Measurements from ENCODE around the gene GPR87.

Gene GPR87, protein sequence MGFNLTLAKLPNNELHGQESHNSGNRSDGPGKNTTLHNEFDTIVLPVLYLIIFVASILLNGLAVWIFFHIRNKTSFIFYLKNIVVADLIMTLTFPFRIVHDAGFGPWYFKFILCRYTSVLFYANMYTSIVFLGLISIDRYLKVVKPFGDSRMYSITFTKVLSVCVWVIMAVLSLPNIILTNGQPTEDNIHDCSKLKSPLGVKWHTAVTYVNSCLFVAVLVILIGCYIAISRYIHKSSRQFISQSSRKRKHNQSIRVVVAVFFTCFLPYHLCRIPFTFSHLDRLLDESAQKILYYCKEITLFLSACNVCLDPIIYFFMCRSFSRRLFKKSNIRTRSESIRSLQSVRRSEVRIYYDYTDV

GRCh38 chr3:151316267-151316991, at the start of gene GPR87:
Gene GPR87, minus strand, starts transcription at chr3:151316820. Its CDS starts 16,720 bp downstream, at chr3:151300100.
- DNase-seq: no peak

DNA sequence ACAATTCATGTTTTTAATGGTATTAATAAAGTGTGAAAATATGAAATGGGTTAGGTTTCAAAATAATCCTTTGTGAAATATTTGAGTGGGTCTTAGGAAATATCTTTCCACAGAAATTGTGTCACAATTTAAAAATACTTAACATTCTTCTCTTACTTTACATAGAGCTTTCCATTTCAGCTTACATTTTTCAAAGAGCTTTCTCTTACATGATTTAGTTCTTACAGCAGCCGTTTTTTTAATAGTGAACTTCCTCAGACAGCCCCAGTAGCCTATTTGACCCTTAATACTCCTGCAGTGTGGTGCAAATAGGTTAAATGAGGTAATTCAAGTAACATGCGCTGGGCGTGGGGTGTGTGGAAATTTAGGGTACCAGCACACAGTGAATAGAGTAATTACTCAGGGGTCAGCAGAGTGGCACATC, 46.1 kb upstream of the GPR87 start:
- DNase-seq: no peak

DNA sequence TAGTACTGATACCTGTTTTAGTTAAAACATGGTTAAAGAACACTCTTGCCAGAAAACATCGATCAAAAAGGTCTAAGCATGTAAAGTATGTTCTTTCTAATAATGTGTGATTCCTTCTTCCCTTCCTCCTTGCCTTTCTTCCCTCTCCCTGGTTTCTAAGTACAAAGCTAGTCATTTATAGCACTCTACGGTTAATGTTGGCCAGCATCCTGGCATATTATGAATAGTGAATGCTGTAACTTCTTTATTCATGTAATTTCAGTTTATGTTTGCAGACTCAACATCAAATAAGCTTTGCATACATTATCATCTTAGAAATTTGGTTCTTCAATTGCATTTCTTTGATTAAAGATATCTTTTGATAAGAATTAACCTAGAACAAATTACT, 40.8 kb upstream of the GPR87 start:
- DNase-seq: no peak

- no peak for DNase-seq
Observed at GRCh38 chr3:151356794-151357462, 40.3 kb upstream of the GPR87 start.

DNA sequence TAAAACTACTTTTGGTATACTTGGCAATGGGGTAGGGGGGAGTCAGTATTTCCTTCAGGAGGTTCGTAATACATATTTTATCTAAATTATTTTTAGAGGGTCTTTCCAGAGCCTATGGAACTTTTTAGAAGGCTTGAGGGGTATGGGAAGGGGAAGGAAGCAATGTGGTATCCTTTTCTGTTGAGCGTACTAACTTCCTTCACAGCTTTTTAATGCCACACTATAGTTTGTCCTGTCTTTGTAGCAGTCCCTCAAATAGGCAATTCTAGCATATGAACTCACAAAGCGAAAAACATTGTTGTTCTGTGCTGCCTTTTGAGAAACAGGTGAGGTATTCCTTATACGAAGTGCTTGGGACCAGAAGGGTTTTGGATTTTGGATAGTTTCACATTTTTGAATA, 35.0 kb upstream of the GPR87 start:
- no peak for DNase-seq

- no peak for DNase-seq
Observed at GRCh38 chr3:151351219-151351618, 34.6 kb upstream of the GPR87 start.

GRCh38 chr3:151350656-151351055, 34.0 kb upstream of the GPR87 start:
- no peak for DNase-seq

DNA sequence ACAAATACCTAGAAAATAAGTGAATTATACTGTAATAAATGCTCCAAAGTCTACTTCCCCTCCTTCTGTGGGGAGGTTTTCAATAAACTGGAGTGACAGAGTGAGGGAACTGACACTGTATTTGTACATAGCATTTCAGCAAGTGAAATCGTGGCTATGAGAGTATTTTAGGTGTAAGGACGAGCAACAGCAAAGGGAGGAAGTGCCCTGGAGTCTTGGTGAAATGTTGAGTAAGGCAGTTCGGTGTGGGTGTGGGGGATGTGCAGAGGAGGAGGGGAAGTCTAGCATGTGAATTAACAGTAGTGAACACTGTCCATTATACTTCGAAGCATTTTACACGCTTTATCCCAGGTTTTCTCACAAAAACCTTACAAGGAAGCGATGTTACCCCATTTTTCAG, 30.8 kb upstream of the GPR87 start:
- no peak for DNase-seq

DNA sequence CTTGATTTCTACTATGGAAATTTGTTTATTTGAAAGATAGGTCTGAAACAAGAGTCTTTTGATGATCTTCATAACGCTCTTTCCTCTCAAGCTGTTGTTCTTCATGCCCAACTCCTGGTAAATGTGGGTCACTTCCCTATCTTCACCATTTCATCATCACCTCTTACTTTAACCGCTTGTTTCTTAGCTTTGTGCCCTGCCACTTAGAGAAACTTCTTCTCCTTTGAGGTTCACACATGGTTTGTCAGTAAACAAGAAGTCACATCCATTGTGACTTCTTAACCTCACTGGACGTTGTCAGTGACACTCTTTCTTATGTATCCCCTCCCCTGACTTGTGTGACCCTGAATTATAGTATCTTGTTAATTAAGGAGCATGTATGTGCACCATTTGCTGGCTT, 29.7 kb upstream of the GPR87 start:
- no peak for DNase-seq

GRCh38 chr3:151345859-151346258, 29.2 kb upstream of the GPR87 start:
- DNase-seq: no peak

GRCh38 chr3:151331696-151332095, 15.1 kb upstream of the GPR87 start:
- DNase-seq: no peak

- no peak for DNase-seq
Observed at GRCh38 chr3:151330899-151331298, 14.3 kb upstream of the GPR87 start.

DNA sequence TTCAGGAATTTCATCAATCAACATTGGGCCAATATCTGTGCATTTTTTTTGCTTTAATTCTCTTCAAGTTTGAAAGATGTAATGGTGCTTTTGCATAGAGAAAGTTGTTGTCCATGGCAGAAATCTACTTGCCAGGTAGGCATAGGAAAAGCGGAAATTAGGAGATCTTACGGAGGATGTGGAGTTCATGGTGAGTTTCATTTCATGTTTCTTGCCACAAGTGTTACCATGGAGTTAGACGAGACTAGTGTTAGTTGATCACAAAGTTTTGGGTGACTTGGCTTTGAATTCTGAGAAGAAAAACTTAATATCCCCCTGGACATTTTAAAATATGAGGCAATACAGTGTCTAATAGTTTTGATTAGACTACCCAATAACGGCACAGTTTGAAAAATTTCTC, 13.8 kb upstream of the GPR87 start:
- no peak for DNase-seq

DNA sequence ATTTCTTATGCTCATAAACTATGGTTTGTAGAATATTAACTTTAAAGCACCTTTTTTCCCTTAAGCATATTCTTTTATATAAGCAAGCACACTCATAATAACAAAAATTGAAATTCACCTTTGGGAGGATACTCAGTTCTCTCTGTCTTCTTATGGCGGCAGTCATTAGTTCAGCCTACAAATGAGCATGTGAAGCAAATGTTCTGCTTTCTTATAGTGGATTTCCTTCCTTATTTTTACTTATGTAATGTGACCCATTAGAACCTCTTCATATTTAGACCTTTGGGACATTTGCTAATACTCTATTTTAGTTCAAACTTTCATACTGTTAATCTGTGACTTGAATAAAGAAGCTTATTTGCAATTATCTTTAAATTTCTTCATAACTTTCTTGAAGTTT, 12.7 kb upstream of the GPR87 start, which contains the start of gene P2RY13:
Gene P2RY13 (minus strand): TSS at position 187 of the 400 bp plus-strand sequence. CDS start 21 bp downstream, at position 166.
- DNase-seq: no peak

GRCh38 chr3:151328298-151328995, 11.8 kb upstream of the GPR87 start:
- no peak for DNase-seq

- DNase-seq: no peak
Observed at GRCh38 chr3:151327571-151328198, 11.1 kb upstream of the GPR87 start.

DNA sequence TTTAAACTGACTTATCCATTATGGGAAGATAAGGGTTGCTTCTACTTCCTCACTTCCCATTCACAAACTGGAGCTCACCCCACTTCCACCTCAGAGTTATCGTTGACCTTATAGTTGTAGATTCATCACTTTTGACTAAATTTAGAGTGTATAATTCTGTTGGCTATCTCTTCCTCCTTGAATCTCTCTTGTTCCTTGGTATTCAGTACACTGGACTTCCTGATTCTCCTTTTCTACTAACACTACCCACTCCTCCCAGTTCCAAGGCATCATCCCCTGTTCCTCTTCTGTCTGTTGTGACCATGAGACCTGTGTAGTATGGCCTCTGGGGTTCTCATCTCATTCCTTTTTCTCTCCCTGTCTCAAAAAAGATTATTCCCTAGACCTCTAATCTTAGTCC, 5.9 kb upstream of the GPR87 start:
- no peak for DNase-seq

DNA sequence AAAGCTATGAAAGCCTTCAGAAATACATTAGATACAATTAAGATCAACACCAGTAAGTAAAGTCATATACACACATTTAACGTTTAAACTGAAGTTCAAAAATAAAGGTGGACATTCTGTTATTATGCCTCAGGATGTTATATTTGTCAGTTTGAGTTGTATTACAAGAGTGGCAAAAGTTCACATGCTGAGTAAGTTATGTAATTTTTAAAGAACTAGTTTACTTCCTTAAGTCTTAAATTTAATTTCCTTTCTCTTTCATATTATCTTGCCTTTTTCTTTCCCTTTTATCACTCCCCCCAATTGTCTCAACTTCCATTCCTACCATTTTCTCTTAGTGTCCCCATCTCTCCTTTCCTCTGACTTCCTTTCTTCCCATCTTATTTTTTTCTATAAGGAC, 4.9 kb upstream of the GPR87 start:
- no peak for DNase-seq

GRCh38 chr3:151320131-151320530, 3.5 kb upstream of the GPR87 start:
- DNase-seq: no peak

- no peak for DNase-seq
Observed at GRCh38 chr3:151319628-151320027, 3.0 kb upstream of the GPR87 start.

GRCh38 chr3:151318991-151319390, 2.4 kb upstream of the GPR87 start:
- no peak for DNase-seq

GRCh38 chr3:151318313-151318712, 1.7 kb upstream of the GPR87 start:
- DNase-seq: no peak

GRCh38 chr3:151315846-151316245, 774 bp downstream of the GPR87 start:
- DNase-seq: no peak

Measured in NCI-H2029 treated with DMSO at 0.1 percent for 48 hours (cell line).